Coronary artery (tissue), 2 donors: ENCODE data around the gene KARS1.

Experiments used
- DNase-seq: peaks from one replicate; pipeline ENCODE4 v3.0.0-alpha.2; 2017; ENCODE audit warnings: low spot score
- H3K27ac ChIP-seq, 2 donors: fragments of 200-600 bp; sonication (generic); one replicate each; pipeline ENCODE4 v1.5.1; 2016 to 2019
- H3K4me3 ChIP-seq: fragments of 200-600 bp; sonication (generic); 2 replicates; pipeline ENCODE4 v1.5.1; 2016; ENCODE audit warnings: mild to moderate bottlenecking, moderate library complexity
- TF ChIP-seq, protein P1 (sequence below): fragments of 200-600 bp; sonication (generic); IDR thresholded peaks from one replicate; pipeline ENCODE4 v1.5.1; 2019; ENCODE audit warnings: antibody characterized with exemption

KARS1 gene

DNA sequence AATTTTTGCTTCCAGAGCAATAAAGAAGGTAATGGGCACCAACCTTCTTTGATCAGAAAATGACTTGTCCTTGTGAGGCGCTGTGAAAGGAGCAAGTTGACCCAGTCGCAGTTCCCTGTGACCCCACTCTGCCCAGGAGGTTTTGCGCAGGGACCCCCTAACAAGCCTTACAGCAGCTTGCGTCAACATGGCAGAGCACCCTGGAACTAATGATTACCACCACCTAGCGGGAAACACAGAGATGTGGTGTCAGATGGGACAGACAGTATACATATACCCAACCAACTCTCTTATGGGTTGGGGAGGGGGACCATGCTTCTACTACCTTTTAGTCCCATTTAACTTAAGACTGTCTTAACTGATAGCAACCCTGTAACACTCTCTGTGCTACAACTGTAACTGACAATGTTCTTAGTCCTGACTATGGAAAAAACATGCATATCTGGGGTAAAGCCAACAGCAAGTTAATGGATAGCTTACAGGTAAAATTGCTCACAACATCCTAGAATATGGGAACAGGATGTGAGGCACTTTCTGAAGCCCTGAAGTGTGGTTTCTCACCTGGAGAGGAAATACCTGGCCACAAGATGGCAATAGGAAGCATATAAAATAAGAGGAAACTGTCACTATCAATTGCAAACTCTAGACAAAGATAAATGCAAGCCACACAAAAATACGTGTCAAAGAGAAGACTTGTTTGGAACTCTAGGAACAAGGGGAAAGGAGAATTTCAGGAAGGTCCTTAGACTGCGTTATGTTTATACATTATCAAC, 3.0 kb downstream of the KARS1 start:
- no peak overlapping the region for H3K27ac ChIP-seq
- TF ChIP-seq, protein P1, sequence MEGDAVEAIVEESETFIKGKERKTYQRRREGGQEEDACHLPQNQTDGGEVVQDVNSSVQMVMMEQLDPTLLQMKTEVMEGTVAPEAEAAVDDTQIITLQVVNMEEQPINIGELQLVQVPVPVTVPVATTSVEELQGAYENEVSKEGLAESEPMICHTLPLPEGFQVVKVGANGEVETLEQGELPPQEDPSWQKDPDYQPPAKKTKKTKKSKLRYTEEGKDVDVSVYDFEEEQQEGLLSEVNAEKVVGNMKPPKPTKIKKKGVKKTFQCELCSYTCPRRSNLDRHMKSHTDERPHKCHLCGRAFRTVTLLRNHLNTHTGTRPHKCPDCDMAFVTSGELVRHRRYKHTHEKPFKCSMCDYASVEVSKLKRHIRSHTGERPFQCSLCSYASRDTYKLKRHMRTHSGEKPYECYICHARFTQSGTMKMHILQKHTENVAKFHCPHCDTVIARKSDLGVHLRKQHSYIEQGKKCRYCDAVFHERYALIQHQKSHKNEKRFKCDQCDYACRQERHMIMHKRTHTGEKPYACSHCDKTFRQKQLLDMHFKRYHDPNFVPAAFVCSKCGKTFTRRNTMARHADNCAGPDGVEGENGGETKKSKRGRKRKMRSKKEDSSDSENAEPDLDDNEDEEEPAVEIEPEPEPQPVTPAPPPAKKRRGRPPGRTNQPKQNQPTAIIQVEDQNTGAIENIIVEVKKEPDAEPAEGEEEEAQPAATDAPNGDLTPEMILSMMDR = no peak
- DNase-seq = no peak
- no peak overlapping the region for H3K4me3 ChIP-seq

DNA sequence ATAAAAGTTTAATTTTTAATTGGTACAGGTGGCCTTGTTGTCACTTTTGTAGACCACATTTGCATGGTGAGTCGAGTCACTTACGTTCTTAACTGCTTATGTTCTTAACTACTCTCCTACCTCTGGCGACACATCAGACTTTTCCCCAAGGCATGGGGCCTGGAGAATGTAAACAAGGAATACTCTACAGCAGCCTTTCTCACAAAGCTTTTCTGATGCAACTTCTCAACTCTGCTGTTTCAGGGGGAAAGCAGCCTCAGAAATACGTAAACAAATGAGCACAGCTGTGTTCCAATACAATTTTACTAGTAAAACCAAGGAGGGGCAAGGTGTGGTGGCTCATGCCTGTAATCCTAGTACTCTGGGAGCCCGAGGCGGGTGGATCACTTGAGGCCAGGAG, 6.9 kb downstream of the KARS1 start:
- no peak overlapping the region for H3K27ac ChIP-seq
- H3K4me3 ChIP-seq = no peak overlapping the region
- DNase-seq = no peak
- TF ChIP-seq, protein P1 = no peak

DNA sequence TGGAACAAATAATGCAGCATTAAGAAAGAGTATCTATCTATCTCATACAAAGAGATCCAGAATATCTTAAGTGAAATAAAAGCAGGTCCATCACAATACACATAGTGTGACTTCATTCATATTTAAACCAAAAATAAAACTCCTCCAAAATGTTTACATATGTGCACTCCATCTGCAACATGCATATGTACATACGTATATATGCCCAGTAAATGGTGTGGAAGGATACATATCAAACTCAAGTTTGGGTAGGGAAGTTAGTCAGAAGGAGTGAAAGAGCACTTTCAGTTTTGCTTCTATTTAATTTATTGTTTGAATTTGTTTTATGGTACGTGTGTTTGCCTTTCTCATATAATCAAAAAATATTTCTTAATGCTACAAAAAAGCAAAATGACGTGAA, 12.4 kb downstream of the KARS1 start:
- no peak for DNase-seq
- H3K4me3 ChIP-seq = no peak overlapping the region
- TF ChIP-seq, protein P1 = no peak

DNA sequence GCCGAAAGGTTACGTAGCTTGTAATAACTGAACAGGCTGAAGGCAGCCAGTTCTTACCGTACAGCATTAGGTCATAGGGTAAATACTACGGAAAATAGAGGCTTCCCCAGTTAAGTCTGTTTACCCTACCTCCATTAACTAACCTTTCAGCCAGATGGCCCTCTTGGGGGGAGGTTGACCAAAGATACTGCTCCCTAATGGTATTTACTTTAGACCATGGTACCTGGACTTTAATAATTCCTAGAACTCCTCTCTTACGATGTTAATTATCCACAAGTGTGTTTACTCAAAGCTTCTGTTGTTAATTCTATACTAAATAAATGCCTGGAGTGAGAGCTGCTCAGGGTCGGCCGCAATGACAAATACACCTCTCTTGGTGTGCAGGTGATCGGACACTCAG, 14.6 kb downstream of the KARS1 start:
- TF ChIP-seq, protein P1 = no peak
- no peak for DNase-seq
- Histone ChIP-seq H3K4me3 (no peak overlapping the region), H3K27ac (no peak overlapping the region)

More for the DNA sequence above, 12.4 kb downstream of the KARS1 start:
- H3K27ac ChIP-seq = no peak overlapping the region

DNA sequence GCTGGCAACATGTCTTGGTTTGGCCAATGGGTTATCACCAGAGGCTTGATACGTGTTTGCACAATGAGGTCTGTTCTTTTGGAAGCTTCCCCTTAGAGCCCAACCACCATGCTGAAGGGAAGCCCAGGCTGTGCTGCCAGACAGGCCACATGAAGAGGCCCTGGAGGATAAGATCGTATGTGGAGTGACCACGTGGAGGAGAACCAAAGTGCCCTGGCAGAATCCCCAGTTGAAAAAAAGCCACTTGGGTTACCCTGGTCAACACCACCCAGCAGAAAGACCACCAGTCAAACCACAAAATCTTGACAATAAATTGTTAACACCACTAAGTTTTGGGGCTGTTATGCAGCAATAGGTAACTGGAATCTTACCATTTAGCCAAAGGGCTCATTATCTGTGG, 17.4 kb downstream of the KARS1 start:
- Histone ChIP-seq H3K4me3 (no peak overlapping the region), H3K27ac (no peak overlapping the region)
- TF ChIP-seq, protein P1 = no peak
- DNase-seq = no peak

DNA sequence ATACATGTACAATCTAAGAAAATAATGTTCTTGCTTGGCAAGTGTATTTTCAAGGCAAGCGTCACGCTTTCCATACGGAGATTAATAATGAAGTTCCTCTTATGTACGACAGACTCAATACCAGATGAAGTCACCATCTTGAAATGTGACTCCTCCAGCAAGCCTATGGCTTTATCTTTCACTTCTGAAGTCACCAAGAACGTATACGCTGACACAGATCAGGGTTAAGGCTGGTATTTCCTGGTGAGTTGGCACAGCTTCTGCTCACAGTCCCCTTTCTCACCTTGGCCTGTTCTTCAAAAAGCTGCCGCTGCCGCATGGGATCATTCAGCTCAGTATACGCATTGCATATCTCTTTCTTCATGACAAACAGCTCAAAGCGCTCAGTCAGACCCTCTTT, 18.3 kb downstream of the KARS1 start:
- H3K27ac ChIP-seq = no peak overlapping the region
- TF ChIP-seq, protein P1 = no peak
- no peak overlapping the region for H3K4me3 ChIP-seq

DNA sequence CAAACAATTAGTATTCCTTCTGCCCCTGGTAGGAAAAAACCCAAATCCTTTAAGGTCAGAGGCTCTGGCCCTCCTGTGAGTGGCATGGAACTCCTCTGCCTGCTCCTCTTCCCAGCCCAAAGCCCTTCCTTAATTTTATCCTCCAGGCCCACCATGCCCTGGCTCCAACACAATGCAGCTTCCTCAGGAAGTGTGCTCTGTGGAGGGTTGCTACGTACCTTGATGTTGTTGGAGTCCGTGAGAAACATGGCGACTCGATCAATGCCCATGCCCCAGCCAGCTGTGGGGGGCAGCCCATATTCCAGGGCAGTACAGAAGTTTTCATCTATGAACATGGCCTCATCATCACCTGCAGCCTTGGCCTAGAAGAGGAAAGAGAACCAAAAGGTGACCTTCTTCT, 19.1 kb downstream of the KARS1 start:
- DNase-seq = no peak
- Histone ChIP-seq H3K27ac (no peak overlapping the region), H3K4me3 (no peak overlapping the region)
- TF ChIP-seq, protein P1 = no peak

More for the DNA sequence above, 18.3 kb downstream of the KARS1 start:
- DNase-seq = no peak
